CD4-positive, CD25-positive, alpha-beta regulatory T cell (primary cell): ENCODE data around the gene LSM12. TPM values are rescaled to one million over a fixed set of nuclear protein-coding genes. Genes with fewer than 3 reads are reported as not detected.
"Not testable (repeated sequence)": the region's sequence is repeated elsewhere in the genome, so short reads cannot be mapped to it uniquely, and the experiment has no call there.

Experiments used
- ATAC-seq, 2 donors: fragments of 150-1000 bp; cut with Tn5 transposase; one replicate each; pipeline ENCODE4 v1.10.0; 2021; ENCODE audit warnings: low read depth in 2 of 2, moderate number of reproducible peaks in 2 of 2, moderate library complexity in 1 of 2
- DNase-seq, 3 donors: peaks; one replicate each; pipeline versions ENCODE4 v3.0.0 to v3.0.0-alpha.2; 2012 to 2022; ENCODE audit warnings: mixed read lengths in 1 of 3
- H3K27ac ChIP-seq: one replicate; pipeline ENCODE4 v1.7.0; 2013; ENCODE audit warnings: mild to moderate bottlenecking, low read length; ENCODE audit not compliant: insufficient read depth, poor library complexity, severe bottlenecking
- H3K27me3 ChIP-seq: one replicate; pipeline ENCODE4 v1.7.0; 2013; ENCODE audit warnings: low read length; ENCODE audit not compliant: control insufficient read depth, insufficient read depth
- H3K36me3 ChIP-seq: one replicate; pipeline ENCODE4 v1.7.0; 2013; ENCODE audit warnings: mild to moderate bottlenecking, low read length, moderate library complexity; ENCODE audit not compliant: control insufficient read depth, insufficient read depth
- H3K4me1 ChIP-seq: 2 replicates; pipeline ENCODE4 v1.7.0; 2013; ENCODE audit warnings: mild to moderate bottlenecking, low read length; ENCODE audit not compliant: insufficient read depth, control insufficient read depth, poor library complexity, severe bottlenecking
- H3K4me3 ChIP-seq: one replicate; pipeline ENCODE4 v1.7.0; 2013; ENCODE audit warnings: low read depth, mild to moderate bottlenecking, low read length, moderate library complexity
- H3K9me3 ChIP-seq, 2 experiments: 1 replicate in 1 of 2; 2 replicates in 1 of 2; pipeline ENCODE4 v1.7.0; 2013; ENCODE audit warnings: low read length in 2 of 2, mild to moderate bottlenecking in 1 of 2, moderate library complexity in 1 of 2; ENCODE audit not compliant: control insufficient read depth in 2 of 2
- H3K27ac Mint-ChIP-seq, 3 donors: one replicate each; pipeline ENCODE4 v1.8.0; 2020 to 2022; ENCODE audit warnings: mild to moderate bottlenecking in 3 of 3, mixed read lengths in 3 of 3, moderate library complexity in 2 of 3
- H3K27me3 Mint-ChIP-seq: one replicate; pipeline ENCODE4 v1.8.0; 2022; ENCODE audit warnings: mild to moderate bottlenecking, mixed read lengths
- H3K36me3 Mint-ChIP-seq: one replicate; pipeline ENCODE4 v1.8.0; 2020; ENCODE audit warnings: mixed read lengths
- H3K4me1 Mint-ChIP-seq, 4 donors: one replicate each; pipeline ENCODE4 v1.8.0; 2020 to 2022; ENCODE audit warnings: mixed read lengths in 4 of 4, mild to moderate bottlenecking in 1 of 4
- H3K4me3 Mint-ChIP-seq, 4 donors: one replicate each; pipeline ENCODE4 v1.8.0; 2020 to 2022; ENCODE audit warnings: mild to moderate bottlenecking in 4 of 4, mixed read lengths in 4 of 4, moderate library complexity in 3 of 4
- H3K9me3 Mint-ChIP-seq, 7 donors: one replicate each; pipeline ENCODE4 v1.8.0; 2020 to 2022; ENCODE audit warnings: mixed read lengths in 7 of 7, mild to moderate bottlenecking in 3 of 7, moderate library complexity in 2 of 7
- polyA plus RNA-seq, 4 donors: library from polyadenylated mRNA; unstranded; fragments of 300-500 nt; fragmentation: Illumina TruSeq; gene quantifications; one replicate each; pipeline ENCODE4 v1.2.3, GENCODE V29; 2021
- total RNA-seq: library from RNA; stranded (reverse); gene quantifications from one replicate; pipeline ENCODE4 v1.2.3, GENCODE V29; 2022

The LSM12 gene
- total and polyA plus RNA-seq, 5 donors from 2014 or later: 42.6 to 83.7 (median 71.9) TPM

GRCh38 chr17:44023545-44024270 lies 42.8 kb downstream of the LSM12 start:
- H3K27ac Mint-ChIP-seq: no peak overlapping the region
- ATAC-seq (no peak), DNase-seq (no peak)
- no peaks in the 10 kb centered on the region for H3K4me1 ChIP-seq
- H3K27me3 ChIP-seq: no peaks in the 10 kb centered on the region
- H3K4me3 ChIP-seq: no peak overlapping the region
- H3K4me1 Mint-ChIP-seq: no peaks in the 10 kb centered on the region
- no peak overlapping the region for H3K4me3 Mint-ChIP-seq
- no peaks in the 10 kb centered on the region for H3K9me3 ChIP-seq
- no peak overlapping the region for H3K27ac ChIP-seq
- no peaks in the 10 kb centered on the region for H3K27me3 Mint-ChIP-seq
- H3K36me3 Mint-ChIP-seq: no peaks in the 10 kb centered on the region
- H3K9me3 Mint-ChIP-seq: no peaks in the 10 kb centered on the region
- H3K36me3 ChIP-seq: peaks cover 3% of the 10 kb centered on the region

GRCh38 chr17:44022246-44022645 lies 44.2 kb downstream of the LSM12 start:
- Histone ChIP-seq H3K9me3 (no peaks in the 10 kb centered on the region), H3K4me1 (no peaks in the 10 kb centered on the region), H3K36me3 (peaks cover 3% of the 10 kb centered on the region), H3K27me3 (no peaks in the 10 kb centered on the region), H3K27ac (no peak overlapping the region), H3K4me3 (no peak overlapping the region)
- DNase-seq (no peak), ATAC-seq (no peak)
- Mint-ChIP-seq H3K27me3 (no peaks in the 10 kb centered on the region), H3K27ac (no peak overlapping the region), H3K4me1 (no peaks in the 10 kb centered on the region), H3K4me3 (no peak overlapping the region), H3K36me3 (no peaks in the 10 kb centered on the region), H3K9me3 (no peaks in the 10 kb centered on the region)

- not testable (repeated sequence) for H3K27me3 Mint-ChIP-seq, H3K9me3 Mint-ChIP-seq, H3K27ac ChIP-seq, H3K9me3 ChIP-seq, DNase-seq, H3K4me1 ChIP-seq, H3K4me3 Mint-ChIP-seq, ATAC-seq, H3K4me1 Mint-ChIP-seq, H3K27ac Mint-ChIP-seq, H3K27me3 ChIP-seq, H3K4me3 ChIP-seq, H3K36me3 Mint-ChIP-seq, H3K36me3 ChIP-seq
Observed at GRCh38 chr17:44021227-44021626, 45.2 kb downstream of the LSM12 start.

GRCh38 chr17:44014437-44015172 lies 51.9 kb downstream of the LSM12 start, which contains the start of gene TMEM101:
TMEM101 (minus strand) TSS chr17:44014963; CDS start chr17:44014952, 11 bp downstream.
- peaks cover 6 to 20% (median 8%) of the 10 kb centered on the region in 4 donors for H3K4me1 Mint-ChIP-seq
- Histone ChIP-seq H3K4me3 (peak within 1 kb of the TSS; percentile 81), H3K27ac (peak within 1 kb of the TSS; percentile 47), H3K36me3 (peaks cover 2% of the 10 kb centered on the region), H3K4me1 (peaks cover 14% of the 10 kb centered on the region), H3K9me3 (no peaks in the 10 kb centered on the region), H3K27me3 (no peaks in the 10 kb centered on the region)
- H3K27ac Mint-ChIP-seq: peak within 1 kb of the TSS; percentile 93 to 99 (median 97)
- ATAC-seq (peak; percentile 98), DNase-seq (peak; percentile 83 to 95 (median 87))
- H3K27me3 Mint-ChIP-seq: no peaks in the 10 kb centered on the region
- peak within 1 kb of the TSS; percentile 96 to 99 (median 98) for H3K4me3 Mint-ChIP-seq
- H3K9me3 Mint-ChIP-seq: no peaks in the 10 kb centered on the region
- H3K36me3 Mint-ChIP-seq: peaks cover 10% of the 10 kb centered on the region

GRCh38 chr17:44014133-44014436 lies 52.4 kb downstream of the LSM12 start:
- H3K27ac ChIP-seq: no peak overlapping the region
- peak overlapping the region; percentile 93 to 99 (median 97) for H3K27ac Mint-ChIP-seq
- H3K4me3 Mint-ChIP-seq: peak overlapping the region; percentile 96 to 99 (median 98)
- no peaks in the 10 kb centered on the region for H3K9me3 Mint-ChIP-seq
- no peaks in the 10 kb centered on the region for H3K27me3 Mint-ChIP-seq
- peaks cover 2% of the 10 kb centered on the region for H3K36me3 ChIP-seq
- H3K9me3 ChIP-seq: no peaks in the 10 kb centered on the region
- peaks cover 6 to 22% (median 10%) of the 10 kb centered on the region in 4 donors for H3K4me1 Mint-ChIP-seq
- ATAC-seq (no peak), DNase-seq (no peak)
- no peaks in the 10 kb centered on the region for H3K27me3 ChIP-seq
- H3K4me1 ChIP-seq: peaks cover 14% of the 10 kb centered on the region
- H3K4me3 ChIP-seq: peak overlapping the region; percentile 81
- peaks cover 14% of the 10 kb centered on the region for H3K36me3 Mint-ChIP-seq

GRCh38 chr17:44012874-44013273 lies 53.6 kb downstream of the LSM12 start:
- DNase-seq (no peak), ATAC-seq (no peak)
- no peaks in the 10 kb centered on the region for H3K9me3 ChIP-seq
- H3K4me1 ChIP-seq: peaks cover 24% of the 10 kb centered on the region
- no peaks in the 10 kb centered on the region for H3K9me3 Mint-ChIP-seq
- peaks cover 6 to 33% (median 14%) of the 10 kb centered on the region in 4 donors for H3K4me1 Mint-ChIP-seq
- H3K36me3 ChIP-seq: peaks cover 2% of the 10 kb centered on the region
- no peak overlapping the region for H3K27ac Mint-ChIP-seq
- H3K36me3 Mint-ChIP-seq: peaks cover 14% of the 10 kb centered on the region
- H3K27ac ChIP-seq: no peak overlapping the region
- H3K27me3 ChIP-seq: no peaks in the 10 kb centered on the region
- H3K4me3 ChIP-seq: no peak overlapping the region
- H3K4me3 Mint-ChIP-seq: peak overlapping the region; percentile 47 to 84 (median 69)
- peaks cover under 1% of the 10 kb centered on the region for H3K27me3 Mint-ChIP-seq

- ATAC-seq (no peak), DNase-seq (no peak)
- Mint-ChIP-seq H3K9me3 (no peaks in the 10 kb centered on the region), H3K4me3 (peak overlapping the region in 2 of 4 donors; percentile 47 to 84), H3K36me3 (peaks cover 14% of the 10 kb centered on the region), H3K27ac (no peak overlapping the region), H3K4me1 (peaks cover 6 to 36% (median 16%) of the 10 kb centered on the region in 4 donors), H3K27me3 (peaks cover 4% of the 10 kb centered on the region)
- Histone ChIP-seq H3K4me1 (peaks cover 29% of the 10 kb centered on the region), H3K27me3 (no peaks in the 10 kb centered on the region), H3K36me3 (peaks cover 2% of the 10 kb centered on the region), H3K9me3 (no peaks in the 10 kb centered on the region), H3K27ac (no peak overlapping the region), H3K4me3 (no peak overlapping the region)
Observed at GRCh38 chr17:44012391-44012790, 54.1 kb downstream of the LSM12 start.
